MCF 10A (cell line): ENCODE measurements around the gene IFT25. TPM values are rescaled to one million over a fixed set of nuclear protein-coding genes. Genes with fewer than 3 reads are reported as not detected.
"Not testable (repeated sequence)": the region's sequence is repeated elsewhere in the genome, so short reads cannot be mapped to it uniquely, and the experiment has no call there.

Experiments used
- Bru-seq: library from RNA; stranded (reverse); fragments of 400-500 nt; gene quantifications from one replicate; lab custom pipeline; 2021; lab: Mats Ljungman, UMichigan
- BruChase-seq, 2 experiments: library from RNA; stranded (reverse); fragments of 400-500 nt; gene quantifications; one replicate each; lab custom pipeline; 2021; lab: Mats Ljungman, UMichigan
- BruUV-seq: library from RNA; stranded (reverse); fragments of 400-500 nt; replicated peaks from 2 replicates; lab custom pipeline; 2021; lab: Mats Ljungman, UMichigan
- CTCF ChIA-PET: fragments of 300-600 bp; sonication (Branson Sonifier 250); formaldehyde crosslinking; extraction: SDS; loops from one replicate; lab custom pipeline; 2021; ENCODE audit warnings: antibody characterized with exemption, inconsistent platforms; lab: Yijun Ruan, JAX
- POLR2A ChIA-PET: fragments of 300-600, 350-650 bp; sonication (Branson Sonifier 250); formaldehyde crosslinking; extraction: SDS; loops from one replicate; lab custom pipeline; 2020; ENCODE audit warnings: antibody characterized with exemption, inconsistent platforms; lab: Yijun Ruan, JAX
- DNase-seq: peaks from one replicate; pipeline ENCODE4 v3.0.0-alpha.2; 2018; ENCODE audit not compliant: unreplicated experiment
- H3K27ac Mint-ChIP-seq: one replicate; pipeline ENCODE4 v1.8.0; 2022; ENCODE audit warnings: mild to moderate bottlenecking, low read depth, mixed read lengths; ENCODE audit not compliant: unreplicated experiment
- H3K27me3 Mint-ChIP-seq: one replicate; pipeline ENCODE4 v1.8.0; 2022; ENCODE audit warnings: mixed read lengths; ENCODE audit not compliant: insufficient read depth, unreplicated experiment
- H3K36me3 Mint-ChIP-seq: one replicate; pipeline ENCODE4 v1.8.0; 2022; ENCODE audit warnings: mild to moderate bottlenecking, moderate library complexity, mixed read lengths; ENCODE audit not compliant: insufficient read depth, unreplicated experiment
- H3K4me1 Mint-ChIP-seq: one replicate; pipeline ENCODE4 v1.8.0; 2022; ENCODE audit warnings: mixed read lengths; ENCODE audit not compliant: insufficient read depth, unreplicated experiment
- H3K4me3 Mint-ChIP-seq: one replicate; pipeline ENCODE4 v1.8.0; 2022; ENCODE audit warnings: mild to moderate bottlenecking, moderate library complexity, mixed read lengths; ENCODE audit not compliant: unreplicated experiment
- H3K9me3 Mint-ChIP-seq: one replicate; pipeline ENCODE4 v1.8.0; 2022; ENCODE audit warnings: mixed read lengths; ENCODE audit not compliant: unreplicated experiment
- intact Hi-C: fragments of 100-400 bp; cut with micrococcal nuclease; formaldehyde crosslinking; loops from 2 replicates; pipeline ENCODE4 v1.14.1; 2022
- long read RNA-seq: library from polyadenylated mRNA; stranded (forward); transcript quantifications from one replicate; pipeline ENCODE4 v2.0.0, GENCODE V29; 2022
- total RNA-seq: library from RNA; stranded (reverse); gene quantifications from 2 replicates; pipeline ENCODE4 v1.2.3, GENCODE V29; 2022
- TF ChIP-seq, protein P1 (sequence below): fragments of 200-600 bp; IDR thresholded peaks from one replicate; pipeline ENCODE4 v1.8.0; 2022; ENCODE audit warnings: antibody characterized with exemption, mild to moderate bottlenecking; ENCODE audit not compliant: unreplicated experiment

IFT25 gene
- 20.6 and 22.3 TPM in 2 replicates for total RNA-seq
- percentile 67 among the genes with signal in this experiment for Bru-seq, nascent RNA
- BruChase-seq, experiment 1, labeled RNA remaining after a 6-hour chase: percentile 65 among the genes with signal in this experiment
- percentile 77 among the genes with signal in this experiment for BruChase-seq, experiment 2, labeled RNA remaining after a 2-hour chase
- long read RNA-seq, transcript HSPB11-201 (6 exons, 915 nt): major isoform, 31 of 41 reads
- long read RNA-seq, partial matches to known transcripts: 0 of 41 reads
- long read RNA-seq, other reads (novel, unspliced or antisense): 9 of 41 reads

DNA sequence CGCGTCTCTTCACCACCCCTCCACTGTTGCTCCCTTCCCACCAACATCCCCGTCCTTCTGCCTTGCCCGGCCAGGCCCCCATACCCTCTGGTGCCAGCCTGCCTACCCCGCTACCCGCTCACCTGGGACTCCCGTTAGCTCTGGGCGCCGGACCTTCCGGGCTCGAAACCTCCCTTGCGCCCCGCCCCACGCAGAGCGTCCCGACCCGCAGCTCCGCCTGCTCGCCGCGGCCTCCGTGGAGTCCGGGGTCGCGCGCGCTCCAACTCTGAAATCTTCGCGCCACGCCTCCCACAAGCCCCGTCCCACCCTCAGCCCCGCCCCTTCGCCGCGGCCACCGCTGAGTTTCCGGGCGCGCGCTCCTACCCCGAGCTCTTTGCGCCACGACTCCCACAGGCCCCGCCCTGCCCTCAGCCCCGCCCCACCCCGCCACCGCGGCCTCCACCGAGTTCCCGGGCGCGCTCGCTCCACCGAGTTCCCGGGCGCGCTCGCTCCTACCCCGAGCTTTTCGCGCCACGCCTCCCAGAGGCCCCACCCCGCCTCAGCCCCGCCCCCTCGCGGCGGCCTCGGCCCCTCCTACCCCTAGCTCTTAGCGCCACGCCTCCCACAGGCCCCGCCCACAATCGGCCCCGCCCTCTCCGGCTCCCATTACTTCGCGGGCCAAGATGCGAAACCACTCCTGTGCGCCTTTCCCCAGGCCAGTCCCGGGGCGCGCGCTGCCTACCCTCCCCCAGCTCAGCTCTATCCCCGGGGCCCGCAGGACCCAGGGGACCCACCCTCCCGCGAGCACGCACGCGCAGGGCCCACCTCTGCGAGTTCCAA is at the start of gene IFT25:
Gene IFT25 (minus strand): TSS at position 267 of the 819 bp plus-strand sequence. CDS start 5,617 bp downstream, outside the sequence.
- Mint-ChIP-seq H3K27ac (peak within 1 kb of the TSS; percentile 75), H3K4me3 (peak within 1 kb of the TSS; percentile 85), H3K9me3 (no peaks in the 10 kb centered on the region), H3K27me3 (no peaks in the 10 kb centered on the region), H3K4me1 (peaks cover 36% of the 10 kb centered on the region), H3K36me3 (peaks cover 6% of the 10 kb centered on the region)
- BruUV-seq: no TSS peak
- POLR2A ChIA-PET: interaction anchor here (0.7 to 3.2 kb wide), 22 partner anchors 11 to 942 kb away, joined by 3 to 35 read pairs (median 6); partner anchors contain the start of genes NDC1, TCEANC2, TMEM59 and YIPF1
- intact Hi-C loops: no loop called here
- CTCF ChIA-PET: interaction anchor here (0.6 to 3.1 kb wide), 11 partner anchors 11 to 103 kb away, joined by 3 to 27 read pairs (median 5); no protein-coding TSS in a partner anchor
- TF ChIP-seq, protein P1, sequence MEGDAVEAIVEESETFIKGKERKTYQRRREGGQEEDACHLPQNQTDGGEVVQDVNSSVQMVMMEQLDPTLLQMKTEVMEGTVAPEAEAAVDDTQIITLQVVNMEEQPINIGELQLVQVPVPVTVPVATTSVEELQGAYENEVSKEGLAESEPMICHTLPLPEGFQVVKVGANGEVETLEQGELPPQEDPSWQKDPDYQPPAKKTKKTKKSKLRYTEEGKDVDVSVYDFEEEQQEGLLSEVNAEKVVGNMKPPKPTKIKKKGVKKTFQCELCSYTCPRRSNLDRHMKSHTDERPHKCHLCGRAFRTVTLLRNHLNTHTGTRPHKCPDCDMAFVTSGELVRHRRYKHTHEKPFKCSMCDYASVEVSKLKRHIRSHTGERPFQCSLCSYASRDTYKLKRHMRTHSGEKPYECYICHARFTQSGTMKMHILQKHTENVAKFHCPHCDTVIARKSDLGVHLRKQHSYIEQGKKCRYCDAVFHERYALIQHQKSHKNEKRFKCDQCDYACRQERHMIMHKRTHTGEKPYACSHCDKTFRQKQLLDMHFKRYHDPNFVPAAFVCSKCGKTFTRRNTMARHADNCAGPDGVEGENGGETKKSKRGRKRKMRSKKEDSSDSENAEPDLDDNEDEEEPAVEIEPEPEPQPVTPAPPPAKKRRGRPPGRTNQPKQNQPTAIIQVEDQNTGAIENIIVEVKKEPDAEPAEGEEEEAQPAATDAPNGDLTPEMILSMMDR: no peak
- peak; percentile 95 for DNase-seq

DNA sequence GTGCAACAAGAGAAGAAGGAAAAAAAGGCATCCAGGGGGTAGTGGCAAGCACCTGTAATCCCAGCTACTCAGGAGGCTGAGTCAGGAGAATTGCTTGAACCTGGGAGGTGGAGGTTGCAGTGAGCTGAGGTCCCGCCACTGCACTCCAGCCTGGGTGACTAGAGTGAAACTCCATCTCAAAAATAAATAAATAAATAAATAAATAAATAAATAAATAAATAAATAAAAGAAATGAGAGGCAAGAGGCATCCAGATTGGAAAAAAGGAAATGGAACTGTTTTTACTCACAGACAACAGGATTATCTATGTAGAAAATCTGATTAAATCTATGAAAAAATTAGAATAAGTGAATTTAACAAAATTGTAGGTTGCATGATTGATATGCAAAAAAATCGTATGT is 49.0 kb upstream of the IFT25 start:
- H3K4me1 Mint-ChIP-seq, H3K9me3 Mint-ChIP-seq, H3K27ac Mint-ChIP-seq, H3K27me3 Mint-ChIP-seq, H3K36me3 Mint-ChIP-seq, POLR2A ChIA-PET, BruUV-seq, intact Hi-C loops, H3K4me3 Mint-ChIP-seq, DNase-seq: not testable (repeated sequence)
- CTCF ChIA-PET: interaction anchor here (0.6 kb wide), 1 partner anchor 9 kb away, joined by 3 read pairs; no protein-coding TSS in a partner anchor

DNA sequence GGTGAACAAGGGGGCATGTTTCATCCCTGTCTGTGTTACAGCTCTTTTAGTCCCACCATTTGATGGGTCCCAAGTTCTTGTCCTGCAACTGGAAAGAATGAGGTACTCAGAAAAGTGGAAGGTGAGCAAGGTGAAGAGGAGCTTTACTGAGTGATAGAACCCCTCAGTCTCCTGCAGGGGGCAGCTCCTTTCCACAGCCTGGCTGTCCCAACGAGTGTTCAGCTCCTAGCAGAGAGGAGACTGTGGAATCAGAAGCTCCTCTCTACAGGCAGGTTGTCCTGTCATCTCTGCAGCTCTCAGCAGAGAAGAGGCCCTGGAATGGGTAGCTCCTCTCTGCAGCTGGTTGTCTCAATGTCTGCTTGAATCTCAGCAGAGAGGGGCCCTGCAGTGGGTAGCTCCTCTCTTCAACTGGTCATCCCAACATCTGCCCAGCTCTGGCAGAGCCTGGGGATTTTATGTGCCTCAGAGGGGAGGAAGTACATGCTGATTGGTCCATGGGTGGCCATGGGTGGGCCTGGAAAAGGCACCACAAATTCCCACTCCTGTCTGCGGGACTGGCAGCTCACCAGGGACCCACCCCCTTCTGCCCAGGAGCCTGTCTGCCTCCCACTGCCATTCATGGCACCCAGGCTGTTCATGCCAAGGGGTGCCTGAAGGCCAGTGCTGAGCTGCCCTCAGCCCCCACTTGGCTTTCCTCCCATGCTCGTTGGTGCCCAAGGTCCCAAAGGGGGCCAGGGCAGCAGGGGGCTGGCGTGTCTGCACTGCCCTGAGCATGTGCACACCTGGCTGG is 46.8 kb upstream of the IFT25 start:
- intact Hi-C loops: no loop called here
- Mint-ChIP-seq H3K4me3 (no peak overlapping the region), H3K27me3 (peaks cover 8% of the 10 kb centered on the region), H3K4me1 (no peaks in the 10 kb centered on the region), H3K36me3 (no peaks in the 10 kb centered on the region), H3K9me3 (no peaks in the 10 kb centered on the region), H3K27ac (no peak overlapping the region)
- DNase-seq: peak; percentile 16
- TF ChIP-seq, protein P1: no peak
- ChIA-PET POLR2A (interaction anchor here (0.6 kb wide), 1 partner anchor 100 kb away, joined by 3 read pairs; no protein-coding TSS in a partner anchor), CTCF (interaction anchor here (0.6 to 0.7 kb wide), 2 partner anchors 121 to 239 kb away, joined by 3 to 5 read pairs; no protein-coding TSS in a partner anchor)
- BruUV-seq: no TSS peak

DNA sequence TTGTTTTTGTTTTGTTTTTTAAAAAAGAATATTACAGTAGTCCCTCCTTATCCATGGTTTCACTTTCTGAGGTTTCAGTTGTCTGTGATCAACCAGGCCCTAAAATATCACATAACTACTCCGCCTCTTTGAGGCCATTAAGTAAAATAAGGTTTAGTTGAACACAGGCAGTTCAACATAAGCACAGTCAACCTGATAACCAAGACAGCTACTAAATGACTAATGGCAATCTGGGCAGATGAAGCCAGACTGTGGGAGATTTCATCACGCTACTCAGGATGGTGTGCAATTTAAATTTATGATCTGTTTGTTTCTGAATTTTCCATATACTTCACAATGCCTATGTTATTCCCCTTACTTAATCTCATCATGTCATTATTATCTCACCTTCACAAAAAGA is 42.4 kb upstream of the IFT25 start:
- Mint-ChIP-seq H3K9me3 (no peaks in the 10 kb centered on the region), H3K4me3 (no peak overlapping the region), H3K27me3 (peaks cover 8% of the 10 kb centered on the region), H3K27ac (no peak overlapping the region), H3K4me1 (no peaks in the 10 kb centered on the region), H3K36me3 (no peaks in the 10 kb centered on the region)
- ChIA-PET CTCF (interaction anchor here (0.7 kb wide), 1 partner anchor 150 kb away, joined by 4 read pairs; no protein-coding TSS in a partner anchor), POLR2A (interaction anchor here (0.7 kb wide), 1 partner anchor 15 kb away, joined by 3 read pairs; no protein-coding TSS in a partner anchor)
- no TSS peak for BruUV-seq
- peak; percentile 13 for DNase-seq
- TF ChIP-seq, protein P1: no peak
- intact Hi-C loops: no loop called here
